Karpas-422 (cell line): ENCODE measurements around the gene ERGIC1. TPM values are rescaled to one million over a fixed set of nuclear protein-coding genes. Genes with fewer than 3 reads are reported as not detected.
A peak's percentile ranks its signal among the peaks of the same experiment; 100 is the strongest.

Source experiments
- DNase-seq: peaks from one replicate; pipeline ENCODE4 v3.0.0-alpha.2; 2015
- H2AFZ ChIP-seq: fragments of 200-600 bp; sonication (generic); 2 replicates; pipeline ENCODE4 v1.6.1; 2014; ENCODE audit warnings: antibody characterized with exemption, low read length, mixed read lengths
- H3K27ac ChIP-seq: fragments of 200-600 bp; sonication (generic); 2 replicates; pipeline ENCODE4 v1.5.1; 2014; ENCODE audit warnings: mild to moderate bottlenecking, low read length, moderate library complexity
- H3K27me3 ChIP-seq: fragments of 200-600 bp; sonication (generic); 2 replicates; pipeline ENCODE4 v1.6.1; 2014; ENCODE audit warnings: low read length, mixed read lengths
- H3K36me3 ChIP-seq: fragments of 200-600 bp; sonication (generic); 2 replicates; pipeline ENCODE4 v1.6.1; 2014; ENCODE audit warnings: low read length, mixed read lengths; ENCODE audit not compliant: insufficient read depth
- H3K4me1 ChIP-seq: fragments of 200-600 bp; sonication (generic); 2 replicates; pipeline ENCODE4 v1.6.1; 2014; ENCODE audit warnings: mild to moderate bottlenecking, low read length, mixed read lengths
- H3K4me2 ChIP-seq: fragments of 200-600 bp; sonication (generic); 2 replicates; pipeline ENCODE4 v1.6.1; 2014; ENCODE audit warnings: low read length, low read depth, mild to moderate bottlenecking; ENCODE audit not compliant: poor library complexity, severe bottlenecking
- H3K4me3 ChIP-seq: fragments of 200-600 bp; sonication (generic); 2 replicates; pipeline ENCODE4 v1.5.1; 2014; ENCODE audit warnings: mild to moderate bottlenecking, antibody characterized with exemption, low read length, mixed read lengths
- H3K79me2 ChIP-seq: fragments of 200-600 bp; sonication (generic); 2 replicates; pipeline ENCODE4 v1.6.1; 2014; ENCODE audit warnings: mild to moderate bottlenecking, low read length, mixed read lengths
- H3K9ac ChIP-seq: fragments of 200-600 bp; sonication (generic); 2 replicates; pipeline ENCODE4 v1.6.0; 2014; ENCODE audit warnings: low read length
- H3K9me2 ChIP-seq: fragments of 200-600 bp; sonication (generic), shearing (Covaris generic); replicated peaks from 2 replicates; pipeline ENCODE4 v1.6.0; 2014; ENCODE audit warnings: mild to moderate bottlenecking, low read length, moderate library complexity; ENCODE audit not compliant: insufficient read depth
- H3K9me3 ChIP-seq: fragments of 300-700, 200-600 bp; sonication (generic); 2 replicates; pipeline ENCODE4 v1.6.1; 2014; ENCODE audit warnings: low read length, mixed read lengths
- H4K20me1 ChIP-seq: fragments of 200-600 bp; sonication (generic); 2 replicates; pipeline ENCODE4 v1.6.1; 2014; ENCODE audit warnings: mild to moderate bottlenecking, antibody characterized with exemption, low read length, low read depth; ENCODE audit not compliant: insufficient read depth
- total RNA-seq: library from RNA; depleted of rRNA; stranded (reverse); fragments of >200 nt; shearing (Covaris generic); gene quantifications from 2 replicates; pipeline ENCODE4 v1.2.3, GENCODE V29; 2014; ENCODE audit warnings: low replicate concordance

ERGIC1 gene
- total RNA-seq, 1 experiment from 2014 or later = 67.2 TPM

GRCh38 chr5:172975289-172975688 lies 141.2 kb downstream of the ERGIC1 start:
- Histone ChIP-seq H3K9me3 (no peaks in the 10 kb centered on the region), H4K20me1 (no peaks in the 10 kb centered on the region), H2AFZ (no peak overlapping the region)

GRCh38 chr5:172979778-172980177 lies 145.7 kb downstream of the ERGIC1 start:
- Histone ChIP-seq H3K4me3 (no peak overlapping the region), H3K36me3 (no peaks in the 10 kb centered on the region), H4K20me1 (no peaks in the 10 kb centered on the region), H2AFZ (no peak overlapping the region), H3K4me2 (no peak overlapping the region), H3K27me3 (no peaks in the 10 kb centered on the region), H3K4me1 (peaks cover 5% of the 10 kb centered on the region), H3K9me2 (no peaks in the 10 kb centered on the region), H3K9me3 (no peaks in the 10 kb centered on the region), H3K27ac (no peak overlapping the region), H3K79me2 (peaks cover 12% of the 10 kb centered on the region), H3K9ac (no peak overlapping the region)
- DNase-seq = no peak

More at GRCh38 chr5:172975289-172975688, 141.2 kb downstream of the ERGIC1 start:
- Histone ChIP-seq H3K27ac (no peak overlapping the region), H3K79me2 (no peaks in the 10 kb centered on the region), H3K9me2 (no peaks in the 10 kb centered on the region), H3K9ac (no peak overlapping the region), H3K27me3 (no peaks in the 10 kb centered on the region), H3K4me3 (no peak overlapping the region), H3K4me1 (no peaks in the 10 kb centered on the region), H3K36me3 (no peaks in the 10 kb centered on the region), H3K4me2 (no peak overlapping the region)
- no peak for DNase-seq

GRCh38 chr5:172981931-172982330 lies 147.9 kb downstream of the ERGIC1 start:
- Histone ChIP-seq H3K4me2 (no peak overlapping the region), H3K4me1 (peaks cover 14% of the 10 kb centered on the region), H3K27me3 (no peaks in the 10 kb centered on the region), H3K27ac (no peak overlapping the region), H3K79me2 (peaks cover 32% of the 10 kb centered on the region), H4K20me1 (0 out of 2 replicates have a peak, but pooled peaks cover 5% of the 10 kb centered on the region), H3K9me2 (no peaks in the 10 kb centered on the region), H3K4me3 (no peak overlapping the region), H3K36me3 (peaks cover 14% of the 10 kb centered on the region; the same call in 1 of the 2 replicates), H3K9me3 (no peaks in the 10 kb centered on the region), H2AFZ (no peak overlapping the region), H3K9ac (no peak overlapping the region)
- DNase-seq = no peak

- no peaks in the 10 kb centered on the region for H3K9me3 ChIP-seq
- H3K79me2 ChIP-seq = peaks cover 50% of the 10 kb centered on the region
- 0 out of 2 replicates have a peak, but pooled peaks cover 5% of the 10 kb centered on the region for H4K20me1 ChIP-seq
Measured at GRCh38 chr5:172983542-172984243, 149.6 kb downstream of the ERGIC1 start, which contains the start of gene ATP6V0E1. Gene ATP6V0E1, plus strand, starts transcription at chr5:172983771. Its CDS starts 90 bp downstream, at chr5:172983861.

GRCh38 chr5:172984244-172984953 lies 150.3 kb downstream of the ERGIC1 start:
- Histone ChIP-seq H3K79me2 (peaks cover 57% of the 10 kb centered on the region), H3K27me3 (no peaks in the 10 kb centered on the region), H3K4me3 (peak overlapping the region; percentile 93), H3K9ac (peak overlapping the region; percentile 91), H2AFZ (no peak overlapping the region), H4K20me1 (0 out of 2 replicates have a peak, but pooled peaks cover 5% of the 10 kb centered on the region), H3K9me3 (no peaks in the 10 kb centered on the region), H3K4me2 (peak overlapping the region; percentile 97), H3K4me1 (peaks cover 14% of the 10 kb centered on the region), H3K36me3 (peaks cover 20% of the 10 kb centered on the region; the same call in 1 of the 2 replicates), H3K9me2 (no peaks in the 10 kb centered on the region), H3K27ac (peak overlapping the region; percentile 59)
- peak; percentile 91 for DNase-seq

More at GRCh38 chr5:172983542-172984243, 149.6 kb downstream of the ERGIC1 start, which contains the start of gene ATP6V0E1:
- H3K4me1 ChIP-seq = peaks cover 14% of the 10 kb centered on the region
- peak within 1 kb of the TSS; percentile 93 for H3K4me3 ChIP-seq
- peak within 1 kb of the TSS; percentile 53; the same call in 1 of the 2 replicates for H2AFZ ChIP-seq
- H3K27ac ChIP-seq = peak within 1 kb of the TSS; percentile 59
- H3K9ac ChIP-seq = peak within 1 kb of the TSS; percentile 91
- no peaks in the 10 kb centered on the region for H3K27me3 ChIP-seq
- peak; percentile 96 for DNase-seq
- peak within 1 kb of the TSS; percentile 97 for H3K4me2 ChIP-seq
- peaks cover 20% of the 10 kb centered on the region; the same call in 1 of the 2 replicates for H3K36me3 ChIP-seq
- no peaks in the 10 kb centered on the region for H3K9me2 ChIP-seq

GRCh38 chr5:172985596-172985995 lies 151.5 kb downstream of the ERGIC1 start:
- Histone ChIP-seq H3K9ac (no peak overlapping the region), H3K4me2 (peak overlapping the region; percentile 97), H3K27ac (no peak overlapping the region), H3K9me2 (no peaks in the 10 kb centered on the region), H3K4me3 (peak overlapping the region; percentile 93; the same call in 1 of the 2 replicates), H3K36me3 (peaks cover 20% of the 10 kb centered on the region; the same call in 1 of the 2 replicates), H2AFZ (no peak overlapping the region), H4K20me1 (0 out of 2 replicates have a peak, but pooled peaks cover 5% of the 10 kb centered on the region), H3K27me3 (no peaks in the 10 kb centered on the region), H3K79me2 (peaks cover 66% of the 10 kb centered on the region), H3K9me3 (no peaks in the 10 kb centered on the region), H3K4me1 (peaks cover 14% of the 10 kb centered on the region)
- no peak for DNase-seq

- no peak for DNase-seq
- H4K20me1 ChIP-seq = 0 out of 2 replicates have a peak, but pooled peaks cover 12% of the 10 kb centered on the region
Measured at GRCh38 chr5:172988276-172988675, 154.2 kb downstream of the ERGIC1 start.

GRCh38 chr5:172990776-172991175 lies 156.7 kb downstream of the ERGIC1 start:
- peaks cover 92% of the 10 kb centered on the region for H3K79me2 ChIP-seq

More at GRCh38 chr5:172988276-172988675, 154.2 kb downstream of the ERGIC1 start:
- Histone ChIP-seq H3K27me3 (no peaks in the 10 kb centered on the region), H3K4me2 (no peak overlapping the region), H2AFZ (no peak overlapping the region), H3K36me3 (peaks cover 23% of the 10 kb centered on the region), H3K27ac (no peak overlapping the region), H3K79me2 (peaks cover 89% of the 10 kb centered on the region), H3K9me3 (no peaks in the 10 kb centered on the region), H3K4me1 (peaks cover 14% of the 10 kb centered on the region), H3K9ac (no peak overlapping the region), H3K4me3 (no peak overlapping the region), H3K9me2 (no peaks in the 10 kb centered on the region)

More at GRCh38 chr5:172990776-172991175, 156.7 kb downstream of the ERGIC1 start:
- Histone ChIP-seq H3K9me3 (no peaks in the 10 kb centered on the region), H3K4me3 (no peak overlapping the region), H3K27me3 (no peaks in the 10 kb centered on the region), H3K9me2 (no peaks in the 10 kb centered on the region), H3K4me1 (no peaks in the 10 kb centered on the region), H2AFZ (no peak overlapping the region), H3K9ac (no peak overlapping the region), H3K4me2 (no peak overlapping the region), H4K20me1 (0 out of 2 replicates have a peak, but pooled peaks cover 9% of the 10 kb centered on the region), H3K36me3 (peaks cover 33% of the 10 kb centered on the region), H3K27ac (no peak overlapping the region)
- DNase-seq = no peak
